Measurements from ENCODE around the gene PLD6.
A peak's percentile ranks its signal among the peaks of the same experiment; 100 is the strongest.

Gene PLD6

GRCh38 chr17:17151541-17151940 lies 54.6 kb downstream of the PLD6 start:
- TF ChIP-seq, protein P1, sequence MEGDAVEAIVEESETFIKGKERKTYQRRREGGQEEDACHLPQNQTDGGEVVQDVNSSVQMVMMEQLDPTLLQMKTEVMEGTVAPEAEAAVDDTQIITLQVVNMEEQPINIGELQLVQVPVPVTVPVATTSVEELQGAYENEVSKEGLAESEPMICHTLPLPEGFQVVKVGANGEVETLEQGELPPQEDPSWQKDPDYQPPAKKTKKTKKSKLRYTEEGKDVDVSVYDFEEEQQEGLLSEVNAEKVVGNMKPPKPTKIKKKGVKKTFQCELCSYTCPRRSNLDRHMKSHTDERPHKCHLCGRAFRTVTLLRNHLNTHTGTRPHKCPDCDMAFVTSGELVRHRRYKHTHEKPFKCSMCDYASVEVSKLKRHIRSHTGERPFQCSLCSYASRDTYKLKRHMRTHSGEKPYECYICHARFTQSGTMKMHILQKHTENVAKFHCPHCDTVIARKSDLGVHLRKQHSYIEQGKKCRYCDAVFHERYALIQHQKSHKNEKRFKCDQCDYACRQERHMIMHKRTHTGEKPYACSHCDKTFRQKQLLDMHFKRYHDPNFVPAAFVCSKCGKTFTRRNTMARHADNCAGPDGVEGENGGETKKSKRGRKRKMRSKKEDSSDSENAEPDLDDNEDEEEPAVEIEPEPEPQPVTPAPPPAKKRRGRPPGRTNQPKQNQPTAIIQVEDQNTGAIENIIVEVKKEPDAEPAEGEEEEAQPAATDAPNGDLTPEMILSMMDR (IDR thresholded peaks at IDR 0.05; ENCODE audit: control insufficient read depth, insufficient read depth, low read depth, low read length, missing control alignments): no peak
- no peak overlapping the region for H3K4me3 ChIP-seq (ENCODE audit: control insufficient read depth, low read depth, low read length)
- no peak for DNase-seq (ENCODE audit: low read depth)

DNA sequence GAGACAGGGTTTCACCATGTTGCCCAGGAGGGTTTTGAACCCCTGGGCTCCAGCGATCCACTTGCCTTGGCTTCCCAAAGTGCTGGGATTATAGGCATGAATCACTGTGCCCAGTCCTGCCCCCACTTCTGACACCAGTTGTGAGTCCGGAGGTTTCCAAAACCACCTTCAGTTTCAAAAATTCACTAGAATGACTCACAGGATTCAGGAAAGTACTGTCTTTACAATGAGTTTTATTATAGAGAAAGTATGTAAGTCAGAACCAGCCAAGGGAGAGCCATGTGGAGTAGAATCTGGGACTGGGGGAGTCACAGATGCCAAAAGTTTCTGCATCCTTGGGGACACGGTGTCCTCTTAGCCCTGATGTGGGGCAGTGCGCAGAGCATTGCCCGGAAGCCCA lies 55.1 kb downstream of the PLD6 start:
- H3K4me3 ChIP-seq (ENCODE audit: control insufficient read depth, low read depth, low read length): no peak overlapping the region
- DNase-seq (ENCODE audit: low read depth): peak; percentile 75
- TF ChIP-seq, protein P1 (IDR thresholded peaks at IDR 0.05; ENCODE audit: control insufficient read depth, insufficient read depth, low read depth, low read length, missing control alignments): no peak
